Head of caudate nucleus (tissue), 42 donors: ENCODE results near the gene WLS.
"Not testable (repeated sequence)": the region's sequence is repeated elsewhere in the genome, so short reads cannot be mapped to it uniquely, and the experiment has no call there.

Source experiments
- DNase-seq, 42 donors: peaks; one replicate each; pipeline versions ENCODE4 v3.0.0 to v3.0.0-alpha.2; 2020 to 2021; ENCODE audit warnings: mixed read lengths in 7 of 42
- intact Hi-C: fragments of 100-400 bp; cut with DNase I; formaldehyde crosslinking; loops from one replicate; pipeline ENCODE4 v1.15.0; 2022

The WLS gene

GRCh38 chr1:68232289-68233148, at the start of gene WLS:
WLS (minus strand) TSS chr1:68232523; CDS start chr1:68232299, 224 bp downstream.
- intact Hi-C loops = loop anchor here (10.0 kb wide), 2 partner anchors 62 to 92 kb away; no protein-coding TSS in a partner anchor
- DNase-seq = peak; percentile 57 to 92 (median 80)

GRCh38 chr1:68280286-68280685, 48.0 kb upstream of the WLS start:
- intact Hi-C loops = no loop called here
- no peak for DNase-seq

GRCh38 chr1:68279846-68280245, 47.5 kb upstream of the WLS start:
- DNase-seq = no peak

GRCh38 chr1:68278221-68278620, 45.9 kb upstream of the WLS start:
- DNase-seq = no peak
- intact Hi-C loops = no loop called here

More at GRCh38 chr1:68279846-68280245, 47.5 kb upstream of the WLS start:
- intact Hi-C loops = no loop called here

GRCh38 chr1:68276448-68276847, 44.1 kb upstream of the WLS start:
- DNase-seq = no peak
- intact Hi-C loops = no loop called here

GRCh38 chr1:68273530-68273929, 41.2 kb upstream of the WLS start:
- intact Hi-C loops = no loop called here
- DNase-seq = no peak

- DNase-seq = no peak
- intact Hi-C loops = no loop called here
Measured at GRCh38 chr1:68271596-68271995, 39.3 kb upstream of the WLS start.

GRCh38 chr1:68270951-68271350, 38.6 kb upstream of the WLS start:
- DNase-seq = no peak
- intact Hi-C loops = no loop called here

GRCh38 chr1:68269637-68270430, 37.5 kb upstream of the WLS start:
- DNase-seq = no peak
- intact Hi-C loops = no loop called here

GRCh38 chr1:68268896-68269483, 36.7 kb upstream of the WLS start:
- intact Hi-C loops = no loop called here
- DNase-seq = no peak

- intact Hi-C loops, DNase-seq: not testable (repeated sequence)
Measured at GRCh38 chr1:68256824-68257223, 24.5 kb upstream of the WLS start.

GRCh38 chr1:68255301-68255700, 23.0 kb upstream of the WLS start:
- no peak for DNase-seq
- intact Hi-C loops = no loop called here

GRCh38 chr1:68254667-68255226, 22.4 kb upstream of the WLS start:
- DNase-seq = no peak
- intact Hi-C loops = no loop called here

- no peak for DNase-seq
- intact Hi-C loops = loop anchor here (10.0 kb wide), 2 partner anchors 58 to 88 kb away; no protein-coding TSS in a partner anchor
Measured at GRCh38 chr1:68237040-68237439, 4.7 kb upstream of the WLS start.

GRCh38 chr1:68234094-68234493, 1.8 kb upstream of the WLS start:
- DNase-seq = no peak
- intact Hi-C loops = loop anchor here (10.0 kb wide), 2 partner anchors 61 to 91 kb away; no protein-coding TSS in a partner anchor

- no peak for DNase-seq
- intact Hi-C loops = loop anchor here (10.0 kb wide), 2 partner anchors 62 to 92 kb away; no protein-coding TSS in a partner anchor
Measured at GRCh38 chr1:68233202-68233601, 879 bp upstream of the WLS start.

GRCh38 chr1:68231627-68232288, 565 bp downstream of the WLS start:
- intact Hi-C loops = loop anchor here (10.0 kb wide), 2 partner anchors 63 to 93 kb away; no protein-coding TSS in a partner anchor
- DNase-seq = peak in 41 of 42 donors; percentile 18 to 71 (median 43)

GRCh38 chr1:68230901-68231626, 1.3 kb downstream of the WLS start:
- intact Hi-C loops = loop anchor here (10.0 kb wide), 2 partner anchors 64 to 94 kb away; no protein-coding TSS in a partner anchor
- peak in 24 of 42 donors; percentile 6 to 55 (median 24) for DNase-seq
